ENCODE measurements around the gene PLCL1.

The PLCL1 gene

DNA sequence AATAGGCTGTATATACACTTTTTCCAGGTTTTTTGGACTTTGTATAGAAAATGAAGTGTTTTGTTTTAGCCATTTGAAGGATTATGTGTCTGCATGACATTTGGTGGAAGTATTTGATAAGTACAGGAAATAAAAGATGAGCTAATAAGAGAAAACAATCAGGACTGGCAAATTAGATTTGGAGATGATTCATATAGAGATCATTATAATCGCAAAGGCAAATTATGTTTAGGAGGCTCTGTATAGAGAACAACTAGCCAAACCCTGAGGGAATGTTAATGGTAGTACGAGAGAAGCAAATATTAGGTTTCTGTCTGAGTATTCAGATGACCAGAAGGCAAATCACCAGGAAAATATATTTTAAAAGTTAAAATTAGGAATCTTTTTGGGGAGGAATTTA, 41.7 kb downstream of the PLCL1 start:
- TF ChIP-seq, protein P1, sequence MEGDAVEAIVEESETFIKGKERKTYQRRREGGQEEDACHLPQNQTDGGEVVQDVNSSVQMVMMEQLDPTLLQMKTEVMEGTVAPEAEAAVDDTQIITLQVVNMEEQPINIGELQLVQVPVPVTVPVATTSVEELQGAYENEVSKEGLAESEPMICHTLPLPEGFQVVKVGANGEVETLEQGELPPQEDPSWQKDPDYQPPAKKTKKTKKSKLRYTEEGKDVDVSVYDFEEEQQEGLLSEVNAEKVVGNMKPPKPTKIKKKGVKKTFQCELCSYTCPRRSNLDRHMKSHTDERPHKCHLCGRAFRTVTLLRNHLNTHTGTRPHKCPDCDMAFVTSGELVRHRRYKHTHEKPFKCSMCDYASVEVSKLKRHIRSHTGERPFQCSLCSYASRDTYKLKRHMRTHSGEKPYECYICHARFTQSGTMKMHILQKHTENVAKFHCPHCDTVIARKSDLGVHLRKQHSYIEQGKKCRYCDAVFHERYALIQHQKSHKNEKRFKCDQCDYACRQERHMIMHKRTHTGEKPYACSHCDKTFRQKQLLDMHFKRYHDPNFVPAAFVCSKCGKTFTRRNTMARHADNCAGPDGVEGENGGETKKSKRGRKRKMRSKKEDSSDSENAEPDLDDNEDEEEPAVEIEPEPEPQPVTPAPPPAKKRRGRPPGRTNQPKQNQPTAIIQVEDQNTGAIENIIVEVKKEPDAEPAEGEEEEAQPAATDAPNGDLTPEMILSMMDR (conservative IDR thresholded peaks at IDR 0.05; ENCODE audit: low read depth, low read length) = no peak
- no peak overlapping the region for H3K9ac ChIP-seq
- H3K27ac ChIP-seq = peak overlapping the region; percentile 88; the same call in 1 of the 2 replicates
- H2AFZ ChIP-seq (ENCODE audit: low read depth) = no peak overlapping the region
- H3K4me1 ChIP-seq (ENCODE audit: low read depth, poor library complexity, severe bottlenecking) = peaks cover 80% of the 10 kb centered on the region
- no peaks in the 10 kb centered on the region for H4K20me1 ChIP-seq (ENCODE audit: insufficient read depth)
- H3K4me3 ChIP-seq (IDR thresholded peaks at IDR 0.05; ENCODE audit: insufficient read depth, low read depth, low read length) = no peak overlapping the region
- no peaks in the 10 kb centered on the region for H3K36me3 ChIP-seq (ENCODE audit: insufficient read depth)
- H3K79me2 ChIP-seq (ENCODE audit: insufficient read depth, low read depth) = no peaks in the 10 kb centered on the region
- H3K4me2 ChIP-seq = peak overlapping the region; percentile 58
- H3K27me3 ChIP-seq (ENCODE audit: insufficient read depth, low read depth) = no peaks in the 10 kb centered on the region

DNA sequence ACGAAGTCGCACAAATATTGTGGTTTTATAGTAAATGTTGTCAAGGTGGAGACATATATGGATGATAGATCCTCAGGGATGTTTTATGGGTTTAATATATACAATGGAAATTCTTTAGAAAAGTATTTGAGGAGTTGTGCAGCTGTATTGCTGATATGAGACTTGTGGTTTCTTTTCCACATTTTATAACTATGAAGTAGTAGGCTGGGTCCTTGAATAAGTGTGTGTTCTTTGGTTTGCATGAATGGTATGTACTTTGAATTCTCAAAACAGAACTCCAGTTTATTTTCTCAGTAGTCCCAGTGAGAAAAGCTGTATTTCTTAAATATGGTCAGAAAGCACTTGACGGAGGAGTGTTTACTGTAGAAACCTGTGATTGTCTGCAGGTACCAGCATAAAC, 42.4 kb downstream of the PLCL1 start:
- TF ChIP-seq, protein P1 (conservative IDR thresholded peaks at IDR 0.05; ENCODE audit: low read depth, low read length) = no peak
- peak overlapping the region; percentile 50; the same call in 1 of the 2 replicates for H3K9ac ChIP-seq

DNA sequence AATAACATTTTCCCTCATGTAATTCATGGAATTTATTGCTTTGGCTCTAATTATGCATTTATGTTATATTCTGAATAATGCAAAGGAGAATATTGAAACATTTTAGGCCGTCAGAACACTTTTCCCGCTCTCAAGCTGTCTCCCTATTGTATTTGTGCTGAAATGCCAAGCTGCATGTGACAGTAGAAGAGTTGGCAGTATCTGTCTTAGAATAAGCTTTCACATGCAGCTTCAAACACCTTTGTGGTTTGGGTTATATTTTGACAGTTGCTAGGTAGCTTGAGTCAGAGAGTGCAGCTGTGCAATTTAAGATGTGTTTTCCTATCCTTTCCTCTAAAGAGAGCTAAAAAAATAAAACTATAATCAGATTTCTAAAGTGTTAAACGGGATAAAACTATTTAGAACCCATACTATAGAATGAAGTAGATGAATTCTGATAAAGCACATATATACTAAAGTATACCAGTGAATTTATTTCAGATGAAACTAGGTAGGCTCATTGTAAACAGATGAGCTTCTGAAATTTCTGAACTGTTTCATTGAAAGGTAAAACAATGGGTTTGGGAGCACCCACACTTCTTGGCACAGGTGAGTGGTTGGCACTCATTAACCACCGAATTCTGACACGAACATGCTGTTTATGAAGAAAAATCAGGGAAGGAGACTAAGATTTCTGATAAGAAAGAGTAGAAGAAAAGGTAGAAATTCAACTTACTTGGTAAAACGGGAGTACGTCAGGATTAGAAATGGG, 43.4 kb downstream of the PLCL1 start:
- Histone ChIP-seq H3K79me2 (ENCODE audit: insufficient read depth, low read depth) (no peaks in the 10 kb centered on the region), H4K20me1 (ENCODE audit: insufficient read depth) (no peaks in the 10 kb centered on the region), H3K4me2 (peak overlapping the region; percentile 58), H3K27ac (peak overlapping the region; percentile 88), H3K27me3 (ENCODE audit: insufficient read depth, low read depth) (no peaks in the 10 kb centered on the region), H3K4me1 (ENCODE audit: low read depth, poor library complexity, severe bottlenecking) (peaks cover 84% of the 10 kb centered on the region), H3K4me3 (IDR thresholded peaks at IDR 0.05; ENCODE audit: insufficient read depth, low read depth, low read length) (peak overlapping the region; percentile 42), H3K36me3 (ENCODE audit: insufficient read depth) (no peaks in the 10 kb centered on the region), H3K9ac (peak overlapping the region; percentile 50; the same call in 1 of the 2 replicates), H2AFZ (ENCODE audit: low read depth) (peak overlapping the region; percentile 0; the same call in 1 of the 2 replicates)
- TF ChIP-seq, protein P1 (conservative IDR thresholded peaks at IDR 0.05; ENCODE audit: low read depth, low read length) = no peak

More for the DNA sequence above, 42.4 kb downstream of the PLCL1 start:
- Histone ChIP-seq H2AFZ (ENCODE audit: low read depth) (peak overlapping the region; percentile 0; the same call in 1 of the 2 replicates), H3K36me3 (ENCODE audit: insufficient read depth) (no peaks in the 10 kb centered on the region), H4K20me1 (ENCODE audit: insufficient read depth) (no peaks in the 10 kb centered on the region), H3K4me2 (peak overlapping the region; percentile 58), H3K27me3 (ENCODE audit: insufficient read depth, low read depth) (no peaks in the 10 kb centered on the region), H3K4me3 (IDR thresholded peaks at IDR 0.05; ENCODE audit: insufficient read depth, low read depth, low read length) (peak overlapping the region; percentile 27), H3K4me1 (ENCODE audit: low read depth, poor library complexity, severe bottlenecking) (peaks cover 82% of the 10 kb centered on the region), H3K79me2 (ENCODE audit: insufficient read depth, low read depth) (no peaks in the 10 kb centered on the region), H3K27ac (peak overlapping the region; percentile 88)

DNA sequence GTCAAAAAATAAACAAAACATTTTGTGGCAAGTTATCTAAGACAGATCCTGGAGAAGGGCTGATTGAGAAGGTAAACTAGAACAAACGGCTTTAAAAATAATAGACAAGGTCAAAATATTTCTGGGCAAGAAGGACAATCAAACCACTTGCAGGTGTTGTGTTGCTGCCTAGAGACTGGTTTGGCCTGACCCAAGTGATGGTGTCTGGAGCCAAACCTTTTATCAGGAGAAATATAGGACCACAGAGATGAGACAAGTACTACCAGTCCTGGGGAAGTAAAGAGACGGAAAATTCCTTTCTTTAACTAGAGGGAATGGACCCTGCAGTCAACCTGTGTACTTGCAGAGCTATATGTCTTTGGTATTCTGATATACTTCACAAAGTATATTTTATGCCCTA, 44.2 kb downstream of the PLCL1 start:
- peak overlapping the region; percentile 58 for H3K4me2 ChIP-seq
- H3K4me3 ChIP-seq (IDR thresholded peaks at IDR 0.05; ENCODE audit: insufficient read depth, low read depth, low read length) = peak overlapping the region; percentile 42
- H3K4me1 ChIP-seq (ENCODE audit: low read depth, poor library complexity, severe bottlenecking) = peaks cover 87% of the 10 kb centered on the region
- TF ChIP-seq, protein P1 (conservative IDR thresholded peaks at IDR 0.05; ENCODE audit: low read depth, low read length) = no peak
- H3K27ac ChIP-seq = peak overlapping the region; percentile 88
- peak overlapping the region; percentile 0; the same call in 1 of the 2 replicates for H2AFZ ChIP-seq (ENCODE audit: low read depth)
- H3K9ac ChIP-seq = peak overlapping the region; percentile 50; the same call in 1 of the 2 replicates
- H3K27me3 ChIP-seq (ENCODE audit: insufficient read depth, low read depth) = no peaks in the 10 kb centered on the region
- H3K36me3 ChIP-seq (ENCODE audit: insufficient read depth) = no peaks in the 10 kb centered on the region
- H3K79me2 ChIP-seq (ENCODE audit: insufficient read depth, low read depth) = no peaks in the 10 kb centered on the region
- no peaks in the 10 kb centered on the region for H4K20me1 ChIP-seq (ENCODE audit: insufficient read depth)

All from KMS-11 (cell line).